Measurements from ENCODE around the gene AUTS2.

DNA sequence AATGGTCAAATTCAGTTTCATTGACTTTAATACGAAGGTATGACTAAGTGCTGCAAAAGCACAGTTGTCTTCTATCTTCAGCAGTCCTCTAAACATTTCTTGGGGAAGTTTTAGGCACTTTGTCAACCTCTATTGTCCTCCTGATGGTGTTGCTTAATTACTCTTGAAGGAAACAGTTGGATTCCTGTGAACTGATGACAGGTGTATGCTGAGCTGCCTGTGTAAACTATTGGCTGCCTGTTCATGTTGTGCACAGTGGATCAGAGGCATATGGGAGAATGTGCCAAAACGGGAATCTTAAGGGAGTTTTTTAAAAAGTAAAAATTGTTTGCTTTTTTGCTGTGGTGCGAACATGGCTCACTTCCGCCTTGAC is 221.0 kb downstream of the AUTS2 start:
- TF ChIP-seq, protein P1, sequence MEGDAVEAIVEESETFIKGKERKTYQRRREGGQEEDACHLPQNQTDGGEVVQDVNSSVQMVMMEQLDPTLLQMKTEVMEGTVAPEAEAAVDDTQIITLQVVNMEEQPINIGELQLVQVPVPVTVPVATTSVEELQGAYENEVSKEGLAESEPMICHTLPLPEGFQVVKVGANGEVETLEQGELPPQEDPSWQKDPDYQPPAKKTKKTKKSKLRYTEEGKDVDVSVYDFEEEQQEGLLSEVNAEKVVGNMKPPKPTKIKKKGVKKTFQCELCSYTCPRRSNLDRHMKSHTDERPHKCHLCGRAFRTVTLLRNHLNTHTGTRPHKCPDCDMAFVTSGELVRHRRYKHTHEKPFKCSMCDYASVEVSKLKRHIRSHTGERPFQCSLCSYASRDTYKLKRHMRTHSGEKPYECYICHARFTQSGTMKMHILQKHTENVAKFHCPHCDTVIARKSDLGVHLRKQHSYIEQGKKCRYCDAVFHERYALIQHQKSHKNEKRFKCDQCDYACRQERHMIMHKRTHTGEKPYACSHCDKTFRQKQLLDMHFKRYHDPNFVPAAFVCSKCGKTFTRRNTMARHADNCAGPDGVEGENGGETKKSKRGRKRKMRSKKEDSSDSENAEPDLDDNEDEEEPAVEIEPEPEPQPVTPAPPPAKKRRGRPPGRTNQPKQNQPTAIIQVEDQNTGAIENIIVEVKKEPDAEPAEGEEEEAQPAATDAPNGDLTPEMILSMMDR (IDR thresholded peaks at IDR 0.05), result no peak
- TF ChIP-seq POLR2A (IDR thresholded peaks at IDR 0.05), result no peak
